HCT116 (cell line): ENCODE measurements around the gene CAMK2N2. TPM values are rescaled to one million over a fixed set of nuclear protein-coding genes. Genes with fewer than 3 reads are reported as not detected.

Source experiments
- ATAC-seq: fragments of 200-7000 bp; cut with Tn5 transposase; 2 replicates; pipeline ENCODE4 v1.9.1; 2020; ENCODE audit warnings: mild to moderate bottlenecking, moderate library complexity
- BruUV-seq: library from RNA; stranded (reverse); fragments of 400-500 nt; replicated peaks from 2 replicates; lab custom pipeline; 2021; lab: Mats Ljungman, UMichigan
- CTCF ChIA-PET: fragments of 300-600 bp; sonication (Branson Sonifier 250); formaldehyde crosslinking; loops from one replicate; lab custom pipeline; 2021; ENCODE audit warnings: antibody characterized with exemption; lab: Charles Lee
- POLR2A ChIA-PET: fragments of 300-600, 350-600 bp; sonication (Branson Sonifier 250); formaldehyde crosslinking; loops from one replicate; lab custom pipeline; 2021; ENCODE audit warnings: antibody characterized with exemption; lab: Charles Lee
- RAD21 ChIA-PET, 2 experiments: fragments of 300-600 bp; sonication (Branson Sonifier 250); formaldehyde crosslinking; loops; one replicate each; lab custom pipeline; 2023; ENCODE audit warnings: low total read pairs in 2 of 2; ENCODE audit not compliant: uncharacterized antibody in 2 of 2, unreplicated experiment in 2 of 2, low non-redundant PET in 1 of 2; lab: Charles Lee
- DNase-seq: peaks from one replicate; pipeline ENCODE4 v3.0.0-alpha.2; 2010; ENCODE audit warnings: low read depth, low spot score
- H2AFZ ChIP-seq: fragments of 200-600 bp; shearing (Covaris generic), sonication (generic); 2 replicates; pipeline ENCODE4 v1.6.1; 2017; ENCODE audit warnings: low read depth, mixed run types, mixed read lengths, antibody characterized with exemption, low read length; ENCODE audit not compliant: poor library complexity, severe bottlenecking
- H3K27ac ChIP-seq: 2 replicates; pipeline ENCODE4 v1.5.1; 2012; ENCODE audit warnings: low read depth, low read length
- H3K27me3 ChIP-seq: fragments of 200-600 bp; sonication (generic); 2 replicates; pipeline ENCODE4 v1.6.1; 2016; ENCODE audit warnings: mixed run types, low read length, mixed read lengths; ENCODE audit not compliant: insufficient read depth
- H3K36me3 ChIP-seq, 2 experiments: fragments of 200-500 bp in 1 of 2; fragments of 200-600 bp in 1 of 2; sonication (Bioruptor generic) in 1 of 2; sonication (generic) in 1 of 2; 2 replicates each; pipeline versions ENCODE4 v1.5.1 to v1.6.1; 2014 to 2016; ENCODE audit warnings: low read length in 2 of 2, inconsistent platforms in 1 of 2, mixed read lengths in 1 of 2, mixed run types in 1 of 2; ENCODE audit not compliant: insufficient read depth in 2 of 2, control insufficient read depth in 1 of 2
- H3K4me1 ChIP-seq, 2 experiments: fragments of 200-600 bp in 1 of 2; sonication (generic) in 1 of 2; 2 replicates each; pipeline versions ENCODE4 v1.5.1 to v1.6.1; 2012 to 2017; ENCODE audit warnings: low read length in 2 of 2, inconsistent platforms in 1 of 2, mild to moderate bottlenecking in 1 of 2, mixed read lengths in 1 of 2, mixed run types in 1 of 2, moderate library complexity in 1 of 2; ENCODE audit not compliant: insufficient read depth in 2 of 2, control insufficient read depth in 1 of 2
- H3K4me2 ChIP-seq: fragments of 200-600 bp; sonication (generic); 2 replicates; pipeline ENCODE4 v1.6.1; 2017; ENCODE audit warnings: mixed run types, low read length, mixed read lengths
- H3K4me3 ChIP-seq, 2 experiments: fragments of 200-600 bp in 1 of 2; sonication (generic) in 1 of 2; replicated peaks in 1 of 2; 2 replicates each; pipeline ENCODE4 v1.5.1; 2011 to 2016; ENCODE audit warnings: low read length in 2 of 2, control low read depth in 1 of 2, low read depth in 1 of 2, mild to moderate bottlenecking in 1 of 2, mixed read lengths in 1 of 2, mixed run types in 1 of 2
- H3K79me2 ChIP-seq: fragments of 200-600 bp; sonication (generic); 2 replicates; pipeline ENCODE4 v1.6.1; 2017; ENCODE audit warnings: mild to moderate bottlenecking, mixed run types, low read length, moderate library complexity, mixed read lengths; ENCODE audit not compliant: insufficient read depth
- H3K9ac ChIP-seq: fragments of 200-600 bp; sonication (generic); 2 replicates; pipeline ENCODE4 v1.6.1; 2016; ENCODE audit warnings: low read length, mixed read lengths
- H3K9me2 ChIP-seq: fragments of 200-600 bp; sonication (generic), shearing (Covaris generic); 2 replicates; pipeline ENCODE4 v1.6.1; 2017; ENCODE audit warnings: mixed run types, mild to moderate bottlenecking, moderate library complexity; ENCODE audit not compliant: insufficient read depth
- H3K9me3 ChIP-seq, 2 experiments: fragments of 200-500 bp in 1 of 2; fragments of 200-600 bp in 1 of 2; sonication (Bioruptor generic) in 1 of 2; sonication (generic) in 1 of 2; 2 replicates each; pipeline ENCODE4 v1.6.1; 2014 to 2017; ENCODE audit warnings: low read length in 2 of 2, mixed read lengths in 2 of 2, inconsistent platforms in 1 of 2, low read depth in 1 of 2, mild to moderate bottlenecking in 1 of 2, mixed run types in 1 of 2, moderate library complexity in 1 of 2; ENCODE audit not compliant: control insufficient read depth in 1 of 2, insufficient read depth in 1 of 2
- H4K20me1 ChIP-seq: fragments of 200-600 bp; sonication (generic), shearing (Covaris generic); 2 replicates; pipeline ENCODE4 v1.6.1; 2017; ENCODE audit warnings: mixed run types, mild to moderate bottlenecking, moderate library complexity; ENCODE audit not compliant: insufficient read depth
- ELF1 ChIP-seq: IDR thresholded peaks from 2 replicates; pipeline ENCODE4 v1.6.1; 2012; ENCODE audit warnings: low read depth, borderline replicate concordance
- EZH2 ChIP-seq: fragments of 200-600 bp; sonication (generic); IDR thresholded peaks from 2 replicates; pipeline ENCODE4 v1.6.1; 2017; ENCODE audit warnings: antibody characterized with exemption, mixed run types
- FOSL1 ChIP-seq: IDR thresholded peaks from 2 replicates; pipeline ENCODE4 v1.6.1; 2012; ENCODE audit warnings: low read depth
- POLR2A ChIP-seq: IDR thresholded peaks from 2 replicates; pipeline ENCODE4 v1.7.0; 2011; ENCODE audit warnings: borderline replicate concordance; ENCODE audit not compliant: insufficient read depth, insufficient read length; ENCODE audit errors: extremely low read depth
- TCF7L2 ChIP-seq: IDR thresholded peaks from 2 replicates; pipeline ENCODE4 v1.7.0; 2011; ENCODE audit warnings: borderline replicate concordance, inconsistent platforms; ENCODE audit not compliant: insufficient read depth, insufficient read length; ENCODE audit errors: extremely low read depth
- ZFX ChIP-seq: fragments of 450-650 bp; IDR thresholded peaks from 2 replicates; pipeline ENCODE4 v1.6.1; 2017
- intact Hi-C: fragments of 100-400 bp; cut with micrococcal nuclease; formaldehyde crosslinking; loops from 2 replicates; pipeline ENCODE4 v1.10.0; 2022
- total RNA-seq: library from RNA; stranded (reverse); gene quantifications from one replicate; pipeline ENCODE4 v1.2.1, GENCODE V29; 2021; ENCODE audit not compliant: unreplicated experiment
- TF ChIP-seq, protein P1 (sequence below): IDR thresholded peaks from 2 replicates; pipeline ENCODE4 v1.6.1; 2012
- TF ChIP-seq, protein P2 (sequence below): IDR thresholded peaks from 2 replicates; pipeline ENCODE4 v1.6.1; 2011; ENCODE audit warnings: mild to moderate bottlenecking, low read length, moderate library complexity; ENCODE audit not compliant: insufficient replicate concordance; ENCODE audit errors: extremely low read depth
- TF ChIP-seq, protein P3 (sequence below): IDR thresholded peaks from 2 replicates; pipeline ENCODE4 v1.6.1; 2012; ENCODE audit warnings: low read depth
- TF ChIP-seq, protein P4 (sequence below), 3 experiments: fragments of 200-600 bp in 1 of 3; sonication (generic) in 1 of 3; IDR thresholded peaks in 2 of 3; conservative IDR thresholded peaks in 1 of 3; 2 replicates each; pipeline ENCODE4 v1.5.1; 2012 to 2017; ENCODE audit warnings: low read depth in 2 of 3, low read length in 2 of 3, antibody characterized with exemption in 1 of 3, borderline replicate concordance in 1 of 3, control low read depth in 1 of 3, mild to moderate bottlenecking in 1 of 3, mixed read lengths in 1 of 3, mixed run types in 1 of 3, moderate library complexity in 1 of 3; ENCODE audit not compliant: insufficient read depth in 1 of 3

CAMK2N2 gene
- total RNA-seq, 1 experiment from 2014 or later = 5.1 TPM

DNA sequence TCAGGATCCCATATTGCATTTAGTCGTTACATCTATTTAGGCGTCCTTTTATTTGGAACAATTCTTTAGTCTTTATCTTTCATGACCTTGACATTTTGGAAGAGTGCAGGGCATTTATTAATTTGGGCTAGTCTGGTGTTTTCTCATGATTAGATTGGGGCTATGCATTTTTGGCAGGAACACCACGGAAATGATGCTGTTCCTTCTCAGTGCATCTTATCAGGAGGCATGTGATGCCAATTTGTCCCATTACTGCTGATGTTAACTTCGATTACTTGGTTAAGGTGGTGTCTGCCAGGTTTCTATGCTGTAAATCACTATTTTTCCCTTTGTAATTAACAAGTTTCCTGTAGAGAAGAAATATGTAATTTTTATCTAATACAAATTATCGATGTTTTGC is 50.1 kb downstream of the CAMK2N2 start:
- ChIA-PET RAD21 (no interaction called here), POLR2A (no interaction called here), CTCF (interaction anchor here (0.8 kb wide), 1 partner anchor 16 kb away, joined by 3 read pairs; no protein-coding TSS in a partner anchor)
- Histone ChIP-seq H3K9ac (no peak overlapping the region), H4K20me1 (no peaks in the 10 kb centered on the region), H3K79me2 (no peaks in the 10 kb centered on the region), H3K4me3 (no peak overlapping the region), H3K9me3 (no peaks in the 10 kb centered on the region), H3K4me2 (no peak overlapping the region), H3K36me3 (no peaks in the 10 kb centered on the region), H3K27me3 (no peaks in the 10 kb centered on the region), H2AFZ (no peak overlapping the region), H3K27ac (no peak overlapping the region), H3K9me2 (no peaks in the 10 kb centered on the region), H3K4me1 (no peaks in the 10 kb centered on the region)
- BruUV-seq = no TSS peak
- TF ChIP-seq ELF1 (no peak), FOSL1 (no peak), POLR2A (no peak), EZH2 (no peak), ZFX (no peak), TCF7L2 (no peak)
- TF ChIP-seq, protein P1, sequence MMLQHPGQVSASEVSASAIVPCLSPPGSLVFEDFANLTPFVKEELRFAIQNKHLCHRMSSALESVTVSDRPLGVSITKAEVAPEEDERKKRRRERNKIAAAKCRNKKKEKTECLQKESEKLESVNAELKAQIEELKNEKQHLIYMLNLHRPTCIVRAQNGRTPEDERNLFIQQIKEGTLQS = no peak
- TF ChIP-seq, protein P2, sequence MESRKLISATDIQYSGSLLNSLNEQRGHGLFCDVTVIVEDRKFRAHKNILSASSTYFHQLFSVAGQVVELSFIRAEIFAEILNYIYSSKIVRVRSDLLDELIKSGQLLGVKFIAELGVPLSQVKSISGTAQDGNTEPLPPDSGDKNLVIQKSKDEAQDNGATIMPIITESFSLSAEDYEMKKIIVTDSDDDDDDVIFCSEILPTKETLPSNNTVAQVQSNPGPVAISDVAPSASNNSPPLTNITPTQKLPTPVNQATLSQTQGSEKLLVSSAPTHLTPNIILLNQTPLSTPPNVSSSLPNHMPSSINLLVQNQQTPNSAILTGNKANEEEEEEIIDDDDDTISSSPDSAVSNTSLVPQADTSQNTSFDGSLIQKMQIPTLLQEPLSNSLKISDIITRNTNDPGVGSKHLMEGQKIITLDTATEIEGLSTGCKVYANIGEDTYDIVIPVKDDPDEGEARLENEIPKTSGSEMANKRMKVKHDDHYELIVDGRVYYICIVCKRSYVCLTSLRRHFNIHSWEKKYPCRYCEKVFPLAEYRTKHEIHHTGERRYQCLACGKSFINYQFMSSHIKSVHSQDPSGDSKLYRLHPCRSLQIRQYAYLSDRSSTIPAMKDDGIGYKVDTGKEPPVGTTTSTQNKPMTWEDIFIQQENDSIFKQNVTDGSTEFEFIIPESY = no peak
- TF ChIP-seq, protein P3, sequence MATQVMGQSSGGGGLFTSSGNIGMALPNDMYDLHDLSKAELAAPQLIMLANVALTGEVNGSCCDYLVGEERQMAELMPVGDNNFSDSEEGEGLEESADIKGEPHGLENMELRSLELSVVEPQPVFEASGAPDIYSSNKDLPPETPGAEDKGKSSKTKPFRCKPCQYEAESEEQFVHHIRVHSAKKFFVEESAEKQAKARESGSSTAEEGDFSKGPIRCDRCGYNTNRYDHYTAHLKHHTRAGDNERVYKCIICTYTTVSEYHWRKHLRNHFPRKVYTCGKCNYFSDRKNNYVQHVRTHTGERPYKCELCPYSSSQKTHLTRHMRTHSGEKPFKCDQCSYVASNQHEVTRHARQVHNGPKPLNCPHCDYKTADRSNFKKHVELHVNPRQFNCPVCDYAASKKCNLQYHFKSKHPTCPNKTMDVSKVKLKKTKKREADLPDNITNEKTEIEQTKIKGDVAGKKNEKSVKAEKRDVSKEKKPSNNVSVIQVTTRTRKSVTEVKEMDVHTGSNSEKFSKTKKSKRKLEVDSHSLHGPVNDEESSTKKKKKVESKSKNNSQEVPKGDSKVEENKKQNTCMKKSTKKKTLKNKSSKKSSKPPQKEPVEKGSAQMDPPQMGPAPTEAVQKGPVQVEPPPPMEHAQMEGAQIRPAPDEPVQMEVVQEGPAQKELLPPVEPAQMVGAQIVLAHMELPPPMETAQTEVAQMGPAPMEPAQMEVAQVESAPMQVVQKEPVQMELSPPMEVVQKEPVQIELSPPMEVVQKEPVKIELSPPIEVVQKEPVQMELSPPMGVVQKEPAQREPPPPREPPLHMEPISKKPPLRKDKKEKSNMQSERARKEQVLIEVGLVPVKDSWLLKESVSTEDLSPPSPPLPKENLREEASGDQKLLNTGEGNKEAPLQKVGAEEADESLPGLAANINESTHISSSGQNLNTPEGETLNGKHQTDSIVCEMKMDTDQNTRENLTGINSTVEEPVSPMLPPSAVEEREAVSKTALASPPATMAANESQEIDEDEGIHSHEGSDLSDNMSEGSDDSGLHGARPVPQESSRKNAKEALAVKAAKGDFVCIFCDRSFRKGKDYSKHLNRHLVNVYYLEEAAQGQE = no peak
- TF ChIP-seq, protein P4, sequence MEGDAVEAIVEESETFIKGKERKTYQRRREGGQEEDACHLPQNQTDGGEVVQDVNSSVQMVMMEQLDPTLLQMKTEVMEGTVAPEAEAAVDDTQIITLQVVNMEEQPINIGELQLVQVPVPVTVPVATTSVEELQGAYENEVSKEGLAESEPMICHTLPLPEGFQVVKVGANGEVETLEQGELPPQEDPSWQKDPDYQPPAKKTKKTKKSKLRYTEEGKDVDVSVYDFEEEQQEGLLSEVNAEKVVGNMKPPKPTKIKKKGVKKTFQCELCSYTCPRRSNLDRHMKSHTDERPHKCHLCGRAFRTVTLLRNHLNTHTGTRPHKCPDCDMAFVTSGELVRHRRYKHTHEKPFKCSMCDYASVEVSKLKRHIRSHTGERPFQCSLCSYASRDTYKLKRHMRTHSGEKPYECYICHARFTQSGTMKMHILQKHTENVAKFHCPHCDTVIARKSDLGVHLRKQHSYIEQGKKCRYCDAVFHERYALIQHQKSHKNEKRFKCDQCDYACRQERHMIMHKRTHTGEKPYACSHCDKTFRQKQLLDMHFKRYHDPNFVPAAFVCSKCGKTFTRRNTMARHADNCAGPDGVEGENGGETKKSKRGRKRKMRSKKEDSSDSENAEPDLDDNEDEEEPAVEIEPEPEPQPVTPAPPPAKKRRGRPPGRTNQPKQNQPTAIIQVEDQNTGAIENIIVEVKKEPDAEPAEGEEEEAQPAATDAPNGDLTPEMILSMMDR (IDR thresholded peaks at IDR 0.05 in 2 of 3, conservative IDR thresholded peaks at IDR 0.05 in 1 of 3; ENCODE audit: borderline replicate concordance in 1 of 3, insufficient read depth in 1 of 3, low read depth in 2 of 3, low read length in 2 of 3) = no peak
- intact Hi-C loops = no loop called here
- ATAC-seq = no peak
- no peak for DNase-seq
